K562 (cell line): ENCODE measurements around the gene MBNL1. TPM values are rescaled to one million over a fixed set of nuclear protein-coding genes. Genes with fewer than 3 reads are reported as not detected.

Experiments used
- JUND ChIP-seq, 2 experiments: IDR thresholded peaks; 2 replicates in 1 of 2; 3 replicates in 1 of 2; pipeline ENCODE4 v1.6.1; 2011; ENCODE audit warnings: borderline replicate concordance in 2 of 2, low read depth in 2 of 2, low read length in 2 of 2, improper control_type of control experiment in 1 of 2, missing biosample characterization in 1 of 2, missing genetic modification characterization in 1 of 2, missing genetic modification reagents in 1 of 2
- ZNF407 ChIP-seq: fragments of 450-650 bp; IDR thresholded peaks from 2 replicates; pipeline ENCODE4 v1.6.1; 2016; ENCODE audit warnings: low read depth
- polyA plus RNA-seq, 8 experiments: library from polyadenylated mRNA; depleted of rRNA in 4 of 8; stranded (reverse) in 5 of 8; unstranded in 3 of 8; fragments of >200 nt; fragmentation: Nextera tagmentation in 2 of 8; fragmentation: Illumina TruSeq in 1 of 8; extraction: Ambion mirVana in 2 of 8; extraction: Trizol in 1 of 8; gene quantifications; 2 replicates each; pipeline versions ENCODE4 v1.2.1 to v1.2.3, GENCODE V29; 2011 to 2014; ENCODE audit warnings: inconsistent platforms in 1 of 8, missing spikeins in 1 of 8
- total RNA-seq, 7 experiments: library from RNA; depleted of rRNA in 6 of 7; stranded (reverse); fragments of >200 nt in 6 of 7; fragmentation: Illumina TruSeq in 2 of 7; extraction: Trizol in 2 of 7; gene quantifications; 2 replicates each; pipeline versions ENCODE4 v1.2.1 to v1.2.3, GENCODE V29; 2011 to 2021; ENCODE audit warnings: low replicate concordance in 1 of 7

Gene MBNL1
- total and polyA plus RNA-seq, 9 of the 15 experiments (the other 6 are each of a cell fraction or from before 2014, with no cell fraction given): 70.3 to 243 (median 220) TPM

DNA sequence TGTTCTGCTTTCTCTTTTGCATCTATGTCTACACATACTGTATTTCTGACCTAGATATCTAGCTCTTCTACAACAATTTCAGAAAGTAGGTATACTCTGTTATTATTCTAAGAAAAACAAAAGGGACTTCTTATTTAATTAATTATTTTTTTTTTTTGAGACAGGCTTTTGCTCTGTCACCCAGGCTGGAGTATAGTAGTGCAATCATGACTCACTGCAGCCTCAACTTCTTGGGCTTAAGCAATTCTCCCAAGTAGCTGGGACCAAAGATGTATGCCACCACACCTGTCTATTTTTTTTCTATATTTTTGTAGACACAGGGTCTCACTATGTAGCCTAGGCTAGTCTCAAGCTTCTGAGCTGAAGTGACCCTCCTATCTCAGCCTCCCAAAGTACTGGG, 130.6 kb downstream of the MBNL1 start (continued):
- TF ChIP-seq ZNF407 (no peak), JUND (IDR thresholded peaks at IDR 0.05; ENCODE audit: borderline replicate concordance, low read depth, low read length) (0 out of 2 replicates have a peak, but pooled peaks have one; percentile 20), JUND (tag; IDR thresholded peaks at IDR 0.05; ENCODE audit: borderline replicate concordance, low read depth, low read length) (no peak)
